Vagina (tissue), 2 donors: Measurements from ENCODE around the gene TMTC1.

Source experiments
- CTCF ChIP-seq, 3 experiments: fragments of 450-650 bp in 2 of 3; fragments of 200-600 bp in 1 of 3; sonication (generic) in 1 of 3; IDR thresholded peaks; one replicate each; pipeline ENCODE4 v1.5.1; 2017 to 2019; ENCODE audit warnings: antibody characterized with exemption in 3 of 3, mild to moderate bottlenecking in 2 of 3, moderate library complexity in 2 of 3
- POLR2A ChIP-seq, 2 donors: fragments of 450-650 bp; IDR thresholded peaks; one replicate each; pipeline ENCODE4 v1.6.1; 2017; ENCODE audit warnings: antibody characterized with exemption in 2 of 2, mild to moderate bottlenecking in 2 of 2, moderate library complexity in 2 of 2

- TF ChIP-seq POLR2A (IDR thresholded peaks at IDR 0.05) (no peak), CTCF (IDR thresholded peaks at IDR 0.05) (no peak)
Measured at GRCh38 chr12:29537298-29537697, 246.4 kb downstream of the TMTC1 start.
